ENCODE results near the gene FBXO42.
A peak's percentile ranks its signal among the peaks of the same experiment; 100 is the strongest.
"Not testable (repeated sequence)": the region's sequence is repeated elsewhere in the genome, so short reads cannot be mapped to it uniquely, and the experiment has no call there.

The FBXO42 gene

DNA sequence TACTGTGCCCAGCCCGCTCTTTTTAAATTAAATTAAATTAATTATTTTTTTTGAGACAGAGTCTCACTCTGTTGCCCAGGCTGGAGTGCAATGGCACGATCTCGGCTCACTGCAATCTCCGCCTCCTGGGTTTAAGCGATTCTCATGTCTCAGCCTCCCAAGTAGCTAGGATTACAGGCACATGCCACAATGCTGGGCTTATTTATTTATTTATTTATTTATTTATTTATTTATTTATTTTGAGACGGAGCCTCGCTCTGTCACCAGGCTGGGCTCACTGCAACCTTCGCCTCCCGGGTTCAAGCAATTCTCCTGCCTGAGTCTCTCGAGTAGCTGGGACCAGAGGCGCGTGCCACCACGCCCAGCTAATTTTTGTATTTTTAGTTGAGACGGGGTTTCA, 129.6 kb downstream of the FBXO42 start:
- DNase-seq (ENCODE audit: low read depth in 2 of 2, low spot score in 1 of 2), result not testable (repeated sequence)

DNA sequence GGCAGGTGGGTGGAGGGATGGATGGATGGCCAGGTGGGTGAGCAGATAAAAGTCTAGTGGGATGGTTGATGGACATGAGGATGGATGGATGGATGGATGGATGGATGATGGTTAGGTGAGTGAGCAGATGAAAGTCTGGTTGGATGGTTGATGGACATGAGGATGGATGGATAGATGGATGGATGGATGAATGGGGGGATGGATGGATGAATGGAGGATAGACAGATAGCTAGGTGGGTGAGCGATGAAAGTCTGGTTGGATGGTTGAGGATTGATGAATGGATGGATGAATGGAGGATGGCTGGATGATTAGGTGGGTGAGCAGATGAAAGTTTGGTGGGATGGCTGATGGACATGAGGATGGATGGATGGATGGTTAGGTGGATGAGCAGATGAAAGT, 130.8 kb downstream of the FBXO42 start:
- no peak for DNase-seq (ENCODE audit: low read depth in 2 of 2, low spot score in 1 of 2)

DNA sequence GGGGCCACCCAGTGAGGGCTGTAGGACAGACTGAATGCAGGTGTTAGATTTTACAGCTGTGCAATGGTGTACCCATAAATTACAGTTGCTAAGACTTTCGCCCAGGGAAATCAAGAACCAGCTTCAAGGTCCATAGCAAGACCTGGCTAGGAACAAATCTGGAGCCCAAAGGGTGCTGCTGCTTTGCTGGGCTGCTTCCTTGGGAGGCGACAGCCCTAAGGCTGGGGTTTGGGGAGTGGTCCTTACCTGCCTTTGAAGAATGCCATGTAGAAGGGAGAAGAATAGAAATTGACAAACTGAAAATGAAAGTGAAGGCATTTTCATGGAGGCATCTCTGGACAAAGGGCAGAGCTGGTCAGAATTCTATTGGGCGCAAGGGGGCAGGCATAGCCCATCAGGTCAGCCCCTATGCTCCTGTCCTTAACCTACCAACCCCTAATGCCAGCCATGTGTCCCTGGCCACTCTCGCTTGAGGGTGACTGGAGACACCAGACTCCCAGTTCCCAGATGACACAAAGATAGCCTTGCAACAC, 132.2 kb downstream of the FBXO42 start:
- DNase-seq (ENCODE audit: low read depth in 2 of 2, low spot score in 1 of 2), result no peak

DNA sequence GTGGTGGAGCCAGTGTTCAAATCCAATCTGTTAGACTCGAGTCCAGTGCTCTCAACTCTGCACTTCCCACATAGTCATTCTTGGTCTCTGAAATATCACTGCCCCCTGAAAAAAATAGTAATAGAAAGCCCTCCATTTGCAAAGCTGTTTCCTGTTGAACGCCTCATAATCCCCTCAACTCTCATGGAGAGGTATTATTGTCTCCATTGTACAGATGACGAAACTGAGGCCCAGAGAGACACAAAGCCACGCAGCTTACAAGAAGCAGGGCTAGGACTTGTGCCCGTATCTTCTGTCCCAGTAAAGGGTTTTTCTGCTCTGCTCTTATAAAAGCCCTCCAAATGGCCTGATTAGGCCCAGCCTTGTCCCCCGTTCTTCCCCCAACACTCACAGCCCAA, 133.6 kb downstream of the FBXO42 start:
- DNase-seq (ENCODE audit: low read depth in 2 of 2, low spot score in 1 of 2), result no peak

DNA sequence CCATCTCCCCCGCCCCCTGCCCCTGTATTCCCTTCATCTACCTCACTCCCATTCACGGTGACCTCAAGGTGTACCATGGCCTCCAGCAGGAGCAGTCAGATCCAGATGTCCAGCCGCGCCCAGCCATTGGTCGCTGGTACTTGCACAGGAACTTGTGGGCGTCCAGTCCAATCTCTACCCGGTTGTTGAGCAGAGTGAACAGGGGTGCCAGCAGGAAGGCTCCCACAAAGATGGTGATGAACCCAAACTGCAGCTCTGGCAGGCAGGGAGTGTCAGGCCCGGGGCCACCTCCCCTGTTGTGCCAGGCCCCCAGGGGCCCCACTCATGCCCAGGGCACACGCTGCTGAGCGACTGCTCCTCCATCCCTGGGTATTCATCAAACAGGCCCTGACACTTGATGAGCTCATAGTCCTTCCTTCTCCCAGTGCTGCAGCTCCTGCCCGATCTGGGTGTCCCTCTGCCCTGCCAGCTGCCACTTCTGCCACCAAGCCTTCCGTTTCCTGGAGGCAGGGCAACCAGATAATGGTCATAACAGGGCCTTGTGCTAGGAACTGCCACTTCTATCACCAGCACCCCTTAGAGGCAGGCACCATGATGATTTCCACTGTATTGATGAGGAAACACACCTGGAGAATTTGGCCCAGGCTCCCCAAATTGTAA, 134.1 kb downstream of the FBXO42 start:
- no peak for DNase-seq (ENCODE audit: low read depth in 2 of 2, low spot score in 1 of 2)

DNA sequence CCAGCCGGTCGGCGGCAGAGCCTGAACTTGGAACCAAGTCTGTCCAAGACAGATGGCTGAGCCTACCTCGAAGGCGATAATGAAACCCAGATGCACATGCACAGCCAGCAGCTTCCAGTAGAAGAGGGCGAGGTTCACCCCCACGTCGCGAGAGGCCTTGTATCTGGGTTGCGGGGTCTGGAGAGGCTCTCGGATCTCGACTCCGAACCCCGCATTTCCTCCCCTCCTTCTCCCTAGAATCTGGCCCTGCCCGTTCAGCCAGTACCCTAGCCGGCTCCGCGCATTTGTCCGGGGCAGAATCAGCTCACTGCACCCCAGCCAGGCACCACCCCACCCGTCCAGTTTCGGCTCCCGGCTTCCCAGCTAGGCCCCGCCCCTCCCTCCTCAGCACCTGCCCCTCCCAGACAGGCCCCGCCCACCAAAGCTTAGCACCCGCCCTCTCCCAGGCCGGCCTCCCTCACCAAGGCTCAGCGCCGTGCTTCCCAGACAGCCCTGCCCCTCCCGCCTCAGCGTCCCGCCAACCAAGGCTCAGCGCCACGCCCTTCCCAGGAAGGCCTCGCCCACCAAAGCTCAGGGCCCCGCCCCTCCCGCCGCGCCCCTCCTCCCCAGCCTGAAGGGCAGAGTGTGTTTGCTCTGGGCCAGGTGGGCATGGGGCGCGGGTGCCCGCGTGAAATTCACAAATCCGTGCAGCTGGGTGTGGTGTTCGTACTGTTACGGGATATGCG, 135.1 kb downstream of the FBXO42 start:
- DNase-seq (ENCODE audit: low read depth in 2 of 2, low spot score in 1 of 2), result peak; percentile 78 to 82

DNA sequence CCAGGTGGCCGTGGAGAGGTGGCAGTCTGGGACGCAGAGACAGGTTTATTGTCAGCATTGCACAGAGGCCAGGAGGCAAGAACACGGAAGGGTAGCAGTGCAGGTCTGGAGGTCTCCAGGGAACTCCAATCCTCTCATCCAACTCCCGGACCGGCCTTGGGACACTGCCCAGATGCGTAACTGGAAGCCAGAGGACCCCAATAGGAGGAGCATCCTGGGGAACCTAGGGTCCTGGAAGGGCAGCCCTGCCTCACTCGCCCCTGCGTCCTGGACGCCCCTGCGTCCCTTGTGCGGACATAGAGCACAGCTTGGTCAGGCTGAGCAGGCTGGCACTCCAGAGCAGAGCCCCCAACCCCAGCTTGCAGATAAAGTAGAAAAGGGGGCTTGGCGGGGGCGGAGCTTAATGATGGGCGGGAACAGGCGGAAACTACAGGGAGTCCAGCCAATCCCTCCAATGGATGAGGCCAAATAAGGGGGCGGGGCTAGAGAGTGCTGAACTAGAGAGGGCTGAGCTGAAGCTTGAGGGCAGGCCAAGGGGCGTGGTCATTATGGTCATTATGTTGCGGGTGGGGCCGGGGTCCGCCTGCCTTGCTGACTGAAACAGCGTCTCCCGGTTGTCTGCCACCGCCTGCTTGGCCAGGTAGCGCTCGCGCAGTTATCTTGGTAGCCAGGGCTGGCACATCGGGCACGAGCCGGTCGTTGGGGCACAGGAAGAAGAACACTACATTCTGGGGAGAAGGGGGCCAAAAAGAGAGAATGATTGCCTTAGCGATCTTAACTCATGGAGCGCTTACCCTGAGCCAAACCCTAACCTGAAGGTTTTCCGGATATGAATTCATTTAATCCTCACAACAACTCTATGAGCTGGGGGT, 136.2 kb downstream of the FBXO42 start:
- DNase-seq (ENCODE audit: low read depth in 2 of 2, low spot score in 1 of 2), result peak in 1 of 2 donors; percentile 26

DNA sequence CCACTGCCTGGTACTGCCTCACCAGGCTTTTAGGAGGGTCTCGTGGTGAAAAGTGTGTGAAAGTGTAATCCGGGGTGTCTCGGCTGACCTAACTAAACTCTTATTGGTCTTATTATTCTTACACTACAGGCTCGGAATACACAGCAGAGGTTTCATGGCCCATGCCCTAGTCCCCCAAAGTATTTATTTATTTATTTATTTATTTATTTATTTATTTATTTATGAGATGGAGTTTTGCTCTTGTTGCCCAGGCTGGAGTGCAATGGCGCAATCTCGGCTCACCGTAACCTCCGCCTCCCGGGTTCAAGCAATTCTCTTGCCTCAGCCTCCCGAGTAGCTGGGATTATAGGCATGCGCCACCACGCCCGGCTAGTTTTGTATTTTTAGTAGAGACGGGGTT, 137.0 kb downstream of the FBXO42 start:
- not testable (repeated sequence) for DNase-seq (ENCODE audit: low read depth in 2 of 2, low spot score in 1 of 2)

DNA sequence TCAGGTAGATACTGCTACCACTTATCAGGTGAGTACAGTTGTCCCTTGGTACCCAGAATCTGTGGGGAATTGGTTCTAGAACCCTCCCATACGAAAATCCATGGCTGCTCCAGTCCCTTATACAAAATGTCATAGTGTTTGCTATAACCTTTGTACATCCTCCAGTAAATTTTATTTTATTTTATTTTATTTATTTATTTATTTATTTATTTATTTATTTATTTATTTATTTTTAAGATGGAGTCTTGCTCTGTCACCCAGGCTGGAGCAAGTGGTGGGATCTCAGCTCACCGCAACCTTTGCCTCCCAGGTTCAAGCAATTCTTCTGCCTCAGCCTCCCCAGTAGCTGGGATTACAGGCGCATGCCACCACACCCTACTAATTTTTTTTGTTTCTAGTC, 138.7 kb downstream of the FBXO42 start:
- not testable (repeated sequence) for DNase-seq (ENCODE audit: low read depth in 2 of 2, low spot score in 1 of 2)

DNA sequence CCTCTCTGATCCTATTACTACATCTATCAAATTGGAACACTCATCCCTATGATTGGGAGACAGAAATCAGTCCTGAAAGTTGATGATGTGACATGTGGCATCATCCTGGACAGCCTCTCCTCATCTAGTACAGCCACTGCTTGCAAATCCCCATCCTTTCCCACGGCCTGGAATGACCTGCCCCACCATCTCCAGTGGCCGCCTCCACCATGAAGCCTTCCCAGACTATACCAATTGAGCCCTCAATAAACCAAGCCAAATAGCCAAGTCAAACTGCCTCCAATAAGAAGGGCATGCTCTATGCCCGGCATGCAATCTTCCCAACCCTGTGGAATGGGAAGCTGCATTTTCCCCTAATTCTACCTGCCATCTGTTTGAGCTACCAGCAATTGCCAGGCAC, 139.3 kb downstream of the FBXO42 start:
- no peak for DNase-seq (ENCODE audit: low read depth in 2 of 2, low spot score in 1 of 2)

DNA sequence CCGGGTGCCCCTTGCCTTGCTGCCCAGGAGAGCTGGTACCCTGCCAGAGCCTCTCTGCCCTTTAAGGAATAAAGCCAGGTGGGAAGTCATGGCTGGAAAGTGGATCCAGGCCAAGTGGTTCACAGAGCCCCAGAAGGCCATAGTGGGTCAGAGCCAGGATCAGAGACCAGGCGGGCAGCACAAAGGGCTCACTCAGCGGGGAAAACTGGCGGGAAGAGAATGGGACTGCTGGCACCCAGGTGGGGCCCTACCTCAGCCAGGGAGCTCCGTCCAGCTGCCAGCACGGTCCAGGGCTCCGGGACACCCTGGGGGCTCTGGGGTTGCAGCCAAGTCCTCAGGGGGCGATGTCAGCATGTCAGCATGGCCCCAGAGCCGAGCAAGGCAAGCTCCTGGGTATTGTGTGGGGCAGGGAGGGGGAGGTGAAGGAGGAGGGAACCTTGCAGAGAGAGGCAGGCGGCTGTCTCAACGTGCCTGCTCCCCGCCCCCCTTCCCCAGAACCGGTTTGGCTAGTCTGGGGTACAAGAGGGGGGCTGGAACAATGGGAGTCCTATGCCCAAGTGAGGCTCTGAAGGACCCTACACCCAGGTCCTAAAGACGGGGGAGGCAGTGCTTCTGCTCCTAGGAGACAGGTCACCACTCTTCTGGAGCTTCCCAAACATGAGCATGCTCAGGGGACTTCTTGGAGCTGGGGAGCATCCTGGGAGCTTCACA, 139.9 kb downstream of the FBXO42 start, which contains the start of gene ARHGEF19:
ARHGEF19 (minus strand) TSS at position 402 of the 711 bp plus-strand sequence. CDS start 3,598 bp downstream, outside the sequence.
- no peak for DNase-seq (ENCODE audit: low read depth in 2 of 2, low spot score in 1 of 2)

DNA sequence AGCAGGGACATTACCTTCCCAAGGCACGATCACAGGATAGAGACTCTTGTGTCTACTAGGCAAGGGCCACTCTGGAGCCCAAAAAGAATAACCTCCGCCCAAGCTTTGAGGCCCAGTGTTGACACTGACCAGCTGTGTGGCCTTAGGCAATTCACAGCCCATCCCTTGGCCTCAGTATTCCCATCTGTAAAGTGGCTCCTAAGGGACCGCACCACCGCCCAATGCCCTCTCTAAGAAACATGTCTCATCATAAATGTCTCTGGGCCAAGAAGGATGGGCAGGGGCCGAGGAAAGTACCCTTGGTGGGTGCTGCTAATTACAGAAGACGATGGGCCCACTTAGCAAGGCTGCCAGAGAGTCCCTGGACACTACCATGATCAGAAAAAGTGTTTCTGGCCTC, 140.5 kb downstream of the FBXO42 start:
- no peak for DNase-seq (ENCODE audit: low read depth in 2 of 2, low spot score in 1 of 2)

DNA sequence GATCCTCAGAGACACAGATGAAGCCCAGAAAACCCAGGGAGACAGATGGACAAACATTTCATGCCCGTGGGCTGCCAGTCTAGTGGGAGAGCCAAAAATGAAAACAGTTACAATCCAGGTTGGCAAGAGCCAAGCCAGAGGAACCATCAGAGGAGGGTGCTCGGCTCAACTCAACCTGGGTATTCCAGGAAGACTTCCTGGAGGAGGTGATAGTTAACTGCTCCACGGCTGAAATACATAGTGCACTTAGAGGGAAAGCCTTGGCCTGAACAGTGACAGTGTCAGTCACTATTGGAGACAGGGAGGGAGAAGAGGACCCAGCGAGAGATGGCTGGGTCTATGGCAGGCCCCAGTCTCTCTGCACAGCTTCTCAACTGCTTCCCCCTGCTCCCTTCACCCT, 141.7 kb downstream of the FBXO42 start:
- DNase-seq (ENCODE audit: low read depth in 2 of 2, low spot score in 1 of 2), result no peak

DNA sequence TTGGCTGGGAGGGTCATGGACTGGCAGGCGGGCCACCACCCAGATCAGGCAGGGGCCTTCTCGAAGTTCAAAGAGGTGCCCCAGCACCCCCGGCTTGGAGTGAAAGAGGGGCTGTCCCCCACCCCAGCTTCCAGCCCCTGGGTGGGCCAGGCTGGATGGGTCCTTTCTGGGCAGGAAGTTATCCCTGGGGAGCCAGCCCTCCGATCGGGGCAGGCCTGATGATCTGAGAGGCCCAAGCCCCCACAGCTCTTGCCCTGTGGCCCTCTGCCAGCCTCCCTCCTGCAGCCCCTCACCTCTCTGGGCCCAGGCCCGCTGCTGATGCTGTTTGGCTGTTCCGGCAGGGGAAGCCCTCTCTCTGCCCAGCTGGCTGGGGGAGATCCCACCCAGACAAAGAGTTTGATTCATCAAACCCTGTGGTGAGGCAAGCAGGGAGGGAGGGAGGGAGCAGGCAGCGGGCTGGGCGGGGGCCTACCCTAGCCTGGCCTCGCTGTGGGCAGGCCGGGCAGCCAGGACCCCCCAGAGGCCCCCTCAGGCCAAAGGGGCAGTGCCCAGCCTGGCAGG, 142.4 kb downstream of the FBXO42 start:
- no peak for DNase-seq (ENCODE audit: low read depth in 2 of 2, low spot score in 1 of 2)

DNA sequence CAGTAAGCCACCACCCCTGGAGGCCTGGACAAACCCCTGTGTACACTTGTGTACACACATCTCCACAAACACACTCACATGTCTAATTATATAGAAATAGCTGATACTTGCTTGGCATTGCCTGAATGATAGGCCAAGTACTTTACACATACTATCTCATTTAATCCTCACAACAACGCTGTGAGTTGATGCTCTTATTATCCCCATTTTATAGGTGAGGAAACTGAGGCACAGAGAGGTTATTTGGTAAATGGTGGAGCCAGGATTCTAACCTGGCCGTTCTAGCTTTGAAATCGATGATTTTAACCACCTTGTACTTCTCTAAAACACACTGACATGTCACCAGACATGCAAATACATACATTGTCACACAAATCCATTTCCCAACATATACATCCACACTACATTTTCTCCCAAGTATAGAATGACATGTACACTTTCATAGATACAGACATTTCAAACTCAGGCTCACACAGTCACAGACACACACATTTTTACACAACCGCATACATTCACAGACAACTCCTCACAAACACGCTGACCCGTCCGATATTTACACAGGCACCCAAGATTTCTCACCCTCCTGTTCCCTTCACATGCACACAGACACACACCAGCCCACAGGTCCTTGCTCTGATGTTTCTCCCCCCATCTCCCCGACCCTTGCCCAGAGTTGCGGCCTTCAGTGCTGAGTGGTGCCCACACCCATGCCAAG, 143.0 kb downstream of the FBXO42 start:
- no peak for DNase-seq (ENCODE audit: low read depth in 2 of 2, low spot score in 1 of 2)

DNA sequence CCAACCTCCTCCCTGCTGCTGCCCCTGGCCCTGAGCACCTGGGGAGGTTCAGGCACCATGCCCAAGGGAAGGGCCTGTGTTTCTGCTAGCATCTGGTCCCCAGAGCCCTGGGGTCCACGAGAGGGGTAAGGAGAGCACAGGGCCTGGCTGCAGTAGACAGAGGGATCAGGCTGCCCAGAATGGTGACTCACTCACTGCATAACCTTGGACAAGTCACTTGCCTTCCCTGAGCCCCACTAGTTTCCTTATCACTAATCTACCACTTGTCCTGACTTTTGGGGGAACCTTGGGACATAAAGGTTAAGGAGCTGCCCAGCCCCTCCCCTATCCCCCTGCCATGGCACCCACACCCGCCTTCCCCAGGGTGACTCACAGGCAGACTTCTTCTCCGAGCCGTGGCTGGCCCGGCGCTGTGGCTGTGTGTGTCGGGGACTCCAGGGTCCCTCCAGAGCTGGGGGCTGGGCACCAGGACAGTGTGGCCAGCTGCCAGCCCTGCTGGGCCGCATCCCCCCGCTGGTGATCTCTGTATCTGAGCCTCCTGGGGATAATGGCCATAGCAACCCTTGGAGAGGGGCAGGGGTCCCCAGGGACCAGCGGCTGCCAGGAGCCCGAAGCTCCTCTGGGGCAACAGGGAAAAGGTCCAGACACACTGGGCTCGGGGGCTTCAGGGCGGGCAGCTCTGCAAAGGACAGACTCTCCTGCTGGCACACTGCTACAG, 143.9 kb downstream of the FBXO42 start:
- DNase-seq (ENCODE audit: low read depth in 2 of 2, low spot score in 1 of 2), result no peak

DNA sequence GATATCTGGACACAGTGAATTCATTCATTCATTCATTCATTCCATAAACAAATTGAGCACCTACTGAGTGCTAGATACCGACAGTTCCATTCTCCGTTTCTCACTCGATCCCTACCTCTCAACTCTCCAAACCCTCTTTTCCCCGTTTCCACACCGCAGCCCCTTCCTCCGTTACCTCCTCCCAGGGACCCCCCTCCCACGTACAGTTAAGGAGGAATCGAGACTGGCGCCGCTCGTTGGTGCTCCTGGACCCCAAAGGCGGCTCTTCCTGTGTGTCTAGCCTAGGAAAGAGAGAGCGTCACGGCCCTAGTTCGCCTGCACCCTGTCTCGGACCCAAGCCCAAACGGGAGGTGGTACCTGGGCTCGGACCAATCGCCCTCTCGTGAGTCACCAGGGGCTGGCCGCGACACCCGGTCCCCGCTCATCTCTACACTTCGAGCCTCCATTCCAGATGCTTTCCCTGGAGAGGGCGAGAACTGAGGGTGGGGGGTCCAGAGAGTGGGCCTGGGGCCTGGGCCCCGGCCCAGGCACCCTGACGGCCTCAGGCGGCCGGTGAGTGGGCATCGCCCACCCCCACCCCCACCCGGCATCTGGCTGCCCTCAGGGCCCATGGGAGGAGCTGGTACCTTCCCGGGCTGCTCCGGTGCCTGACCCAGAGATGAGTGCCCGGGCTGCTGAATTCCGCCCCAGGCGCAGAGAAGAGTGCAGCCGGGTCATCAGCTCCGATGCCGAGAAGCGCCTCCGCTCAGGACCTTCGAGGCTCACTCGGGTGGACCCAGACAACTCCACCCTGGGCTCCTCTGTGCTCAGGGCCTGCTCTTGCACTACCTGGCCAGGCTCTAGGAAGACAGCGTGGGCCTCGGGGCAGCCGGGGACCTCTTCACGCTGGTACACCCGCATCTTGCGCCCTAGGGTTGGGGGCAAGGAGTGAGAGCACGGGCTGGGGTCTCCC, 144.7 kb downstream of the FBXO42 start:
- DNase-seq (ENCODE audit: low read depth in 2 of 2, low spot score in 1 of 2), result no peak
